T-cell (primary cell): ENCODE data around the gene THY1. TPM values are rescaled to one million over a fixed set of nuclear protein-coding genes. Genes with fewer than 3 reads are reported as not detected.

Experiments
- ATAC-seq, 4 experiments: fragments of 200-7000 bp in 3 of 4; fragments of 150-1000 bp in 1 of 4; cut with Tn5 transposase; replicated peaks in 1 of 4; 1 replicate in 3 of 4; 2 replicates in 1 of 4; pipeline ENCODE4 v1.10.0; 2021; ENCODE audit warnings: moderate library complexity in 3 of 4, mild to moderate bottlenecking in 2 of 4, moderate number of reproducible peaks in 1 of 4
- CTCF ChIA-PET, 2 donors: fragments of 300-600 bp; sonication (Branson Sonifier 250); formaldehyde crosslinking; loops; one replicate each; lab custom pipeline; 2022; ENCODE audit warnings: antibody characterized with exemption in 2 of 2; lab: Charles Lee
- POLR2A ChIA-PET, 2 donors: fragments of 300-600 bp; sonication (Branson Sonifier 250); formaldehyde crosslinking; loops; one replicate each; lab custom pipeline; 2022; ENCODE audit warnings: antibody characterized with exemption in 2 of 2; lab: Charles Lee
- DNase-seq, 35 experiments: peaks; one replicate each; pipeline versions ENCODE4 v3.0.0 to v3.0.0-alpha.2; 2013 to 2023
- H3K27ac ChIP-seq: one replicate; pipeline ENCODE4 v1.5.1; 2013; ENCODE audit warnings: low read length
- H3K27me3 ChIP-seq, 2 experiments: replicated peaks in 1 of 2; 1 replicate in 1 of 2; 2 replicates in 1 of 2; pipeline versions ENCODE4 v1.6.1 to v1.7.0; 2013; ENCODE audit warnings: low read length in 1 of 2, mixed read lengths in 1 of 2; ENCODE audit not compliant: control insufficient read depth in 2 of 2, insufficient read depth in 2 of 2; ENCODE audit errors: extremely low read depth in 1 of 2
- H3K36me3 ChIP-seq, 2 donors: 1 replicate in 1 of 2; 2 replicates in 1 of 2; pipeline versions ENCODE4 v1.6.1 to v1.7.0; 2013; ENCODE audit warnings: low read length in 1 of 2; ENCODE audit not compliant: control insufficient read depth in 2 of 2, insufficient read depth in 1 of 2; ENCODE audit errors: extremely low read depth in 1 of 2
- H3K4me1 ChIP-seq, 2 experiments: 1 replicate in 1 of 2; 2 replicates in 1 of 2; pipeline versions ENCODE4 v1.6.1 to v1.7.0; 2013; ENCODE audit warnings: low read length in 2 of 2, mixed read lengths in 1 of 2; ENCODE audit not compliant: insufficient read depth in 2 of 2, control insufficient read depth in 1 of 2; ENCODE audit errors: extremely low read depth in 1 of 2
- H3K4me3 ChIP-seq, 2 donors: 1 replicate in 1 of 2; 2 replicates in 1 of 2; pipeline versions ENCODE4 v1.5.1 to v1.7.0; 2013; ENCODE audit warnings: mild to moderate bottlenecking in 2 of 2, low read length in 1 of 2, moderate library complexity in 1 of 2; ENCODE audit not compliant: control insufficient read depth in 1 of 2; ENCODE audit errors: extremely low read depth in 1 of 2
- H3K9me3 ChIP-seq: 2 replicates; pipeline ENCODE4 v1.7.0; 2013
- H3K27ac Mint-ChIP-seq, 2 donors: one replicate each; pipeline ENCODE4 v1.8.0; 2020 to 2021; ENCODE audit warnings: mild to moderate bottlenecking in 2 of 2, mixed read lengths in 2 of 2
- H3K27me3 Mint-ChIP-seq, 2 donors: one replicate each; pipeline ENCODE4 v1.8.0; 2021 to 2022; ENCODE audit warnings: mixed read lengths in 2 of 2
- H3K36me3 Mint-ChIP-seq: one replicate; pipeline ENCODE4 v1.8.0; 2021; ENCODE audit warnings: mixed read lengths
- H3K4me1 Mint-ChIP-seq, 3 donors: one replicate each; pipeline ENCODE4 v1.8.0; 2020 to 2022; ENCODE audit warnings: mixed read lengths in 3 of 3, mild to moderate bottlenecking in 1 of 3
- H3K4me3 Mint-ChIP-seq, 3 donors: one replicate each; pipeline ENCODE4 v1.8.0; 2020 to 2022; ENCODE audit warnings: mild to moderate bottlenecking in 3 of 3, mixed read lengths in 3 of 3, moderate library complexity in 3 of 3
- H3K9me3 Mint-ChIP-seq, 3 donors: one replicate each; pipeline ENCODE4 v1.8.0; 2020 to 2022; ENCODE audit warnings: mixed read lengths in 3 of 3
- WGBS: methylation state at CpG from one replicate; pipeline ENCODE4 v1.1.5; 2013; ENCODE audit warnings: missing lambda C conversion rate; ENCODE audit not compliant: insufficient coverage; 5-methylcytosine and 5-hydroxymethylcytosine counted together
- total RNA-seq, 35 experiments: library from RNA in 6 of 35; stranded (reverse) in 6 of 35; fragments of 120-200 nt in 1 of 35; gene quantifications; one replicate each; pipeline versions ENCODE4 v1.2.1 to v1.2.4 and lab custom pipeline; 2013 to 2026

THY1 gene
- total RNA-seq (under 1 TPM in 4 of 5 donors, not detected in 1; 0.44 to 0.76 (median 0.48) TPM), total RNA-seq (lab: John Stamatoyannopoulos, UW) (0 to 0.12 (median 0) reads per million in 29 experiments)
- 0.39 TPM for total RNA-seq (2013)

DNA sequence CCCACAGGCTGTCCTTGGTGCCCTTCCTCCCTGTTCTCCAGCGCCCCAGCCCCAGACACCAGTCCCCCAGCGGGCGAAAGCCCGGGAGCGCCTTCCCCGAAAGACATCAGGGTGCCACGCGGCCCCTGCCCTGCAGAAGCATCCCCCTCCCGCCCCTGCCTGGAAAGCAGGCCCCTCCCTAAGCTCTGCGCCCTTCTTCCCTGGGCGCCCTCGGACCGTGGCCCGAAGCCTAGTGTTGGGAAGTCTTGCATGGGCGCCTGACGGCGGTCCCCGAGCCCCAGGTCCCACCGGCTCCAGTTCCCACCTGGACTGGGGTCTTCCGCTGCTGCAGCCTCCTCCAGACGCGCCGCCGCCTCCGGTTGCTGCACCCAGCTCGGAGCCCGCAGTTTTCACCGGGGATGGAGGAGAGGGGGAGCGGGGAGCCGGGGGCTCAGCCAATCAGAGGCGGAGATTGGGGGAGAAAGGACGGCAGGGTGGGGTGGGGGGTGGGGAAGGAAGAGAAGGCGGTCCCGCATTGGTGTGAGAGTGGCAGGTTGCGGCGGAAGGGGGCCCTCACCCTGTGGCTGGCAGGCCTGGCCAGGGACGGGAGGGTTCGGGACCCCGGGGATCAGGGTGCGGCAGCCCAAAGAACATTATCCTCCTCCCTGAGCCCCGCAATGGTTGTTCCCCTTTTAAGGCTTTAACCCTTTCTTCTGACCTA is at the start of gene THY1:
THY1 (minus strand) TSS at position 364 of the 700 bp plus-strand sequence. CDS start 2,267 bp downstream, outside the sequence.
- Mint-ChIP-seq H3K9me3 (no peaks in the 10 kb centered on the region), H3K27me3 (peaks cover 58 to 65% of the 10 kb centered on the region in 2 donors), H3K27ac (no peak within 1 kb of the TSS), H3K4me3 (peak within 1 kb of the TSS; percentile 47 to 73 (median 57)), H3K4me1 (peaks cover 11 to 28% (median 20%) of the 10 kb centered on the region in 3 donors), H3K36me3 (no peaks in the 10 kb centered on the region)
- Histone ChIP-seq H3K27ac (no peak within 1 kb of the TSS), H3K27me3 (peaks cover 15 to 71% of the 10 kb centered on the region in 2 experiments), H3K9me3 (no peaks in the 10 kb centered on the region), H3K4me3 (peak within 1 kb of the TSS in 1 of 2 donors; percentile 40), H3K4me1 (peaks cover 0 to 17% of the 10 kb centered on the region in 2 experiments), H3K36me3 (no peaks in the 10 kb centered on the region)
- ATAC-seq (no peak), DNase-seq (no peak)
- POLR2A ChIA-PET: interaction anchor here in 1 of 2 donors (0.6 kb wide), 1 partner anchor 27 kb away, joined by 7 read pairs; no protein-coding TSS in a partner anchor
- 4% methylated on average over 25 of the region's 41 CpGs for WGBS
- CTCF ChIA-PET: no interaction called here

DNA sequence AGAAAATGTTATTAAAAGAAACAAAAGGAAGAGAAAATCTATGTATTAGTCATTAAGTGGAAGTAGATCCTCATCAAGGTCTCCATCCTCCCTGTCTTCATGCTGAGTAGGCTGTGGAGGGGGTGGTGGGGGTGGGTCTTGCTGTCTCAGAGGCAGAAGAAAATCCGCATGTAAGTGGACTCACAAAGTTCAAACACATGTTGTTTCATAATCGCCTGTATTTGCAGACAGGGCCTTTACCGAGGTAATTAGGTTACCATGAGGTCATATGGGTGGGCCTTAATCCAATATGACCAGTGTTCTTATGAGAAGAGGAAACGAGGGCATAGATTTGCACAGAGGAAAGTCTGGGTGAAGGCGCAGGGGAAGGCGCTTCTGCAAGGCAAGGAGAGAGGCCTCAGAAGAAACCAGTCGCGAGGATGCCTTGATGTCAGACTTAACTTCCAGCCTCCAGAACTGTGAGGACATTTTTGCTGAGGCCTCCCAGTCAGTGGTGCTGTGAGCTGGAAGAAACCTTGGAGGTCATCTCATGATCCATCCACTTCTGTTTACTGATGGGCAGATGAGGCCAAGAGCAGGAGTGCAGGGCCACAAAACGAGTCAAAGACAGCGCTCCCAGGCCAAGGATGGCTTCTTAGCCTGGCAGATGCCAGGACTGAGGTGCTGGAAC is 49.3 kb upstream of the THY1 start:
- Mint-ChIP-seq H3K36me3 (no peaks in the 10 kb centered on the region), H3K4me1 (no peaks in the 10 kb centered on the region), H3K27me3 (peaks cover 55 to 69% of the 10 kb centered on the region in 2 donors), H3K9me3 (peaks cover 6 to 9% (median 7%) of the 10 kb centered on the region in 3 donors), H3K4me3 (no peak overlapping the region), H3K27ac (no peak overlapping the region)
- ChIA-PET CTCF (interaction anchor here (0.6 to 0.7 kb wide), 2 partner anchors 104 to 116 kb away, joined by 3 to 4 read pairs; no protein-coding TSS in a partner anchor), POLR2A (no interaction called here)
- Histone ChIP-seq H3K27ac (no peak overlapping the region), H3K4me3 (no peak overlapping the region), H3K27me3 (peaks cover 0 to 69% of the 10 kb centered on the region in 2 experiments), H3K4me1 (no peaks in the 10 kb centered on the region), H3K36me3 (no peaks in the 10 kb centered on the region), H3K9me3 (no peaks in the 10 kb centered on the region)
- 79% methylated on average over 10 of the region's 10 CpGs for WGBS
- no peak for ATAC-seq
- DNase-seq: no peak

DNA sequence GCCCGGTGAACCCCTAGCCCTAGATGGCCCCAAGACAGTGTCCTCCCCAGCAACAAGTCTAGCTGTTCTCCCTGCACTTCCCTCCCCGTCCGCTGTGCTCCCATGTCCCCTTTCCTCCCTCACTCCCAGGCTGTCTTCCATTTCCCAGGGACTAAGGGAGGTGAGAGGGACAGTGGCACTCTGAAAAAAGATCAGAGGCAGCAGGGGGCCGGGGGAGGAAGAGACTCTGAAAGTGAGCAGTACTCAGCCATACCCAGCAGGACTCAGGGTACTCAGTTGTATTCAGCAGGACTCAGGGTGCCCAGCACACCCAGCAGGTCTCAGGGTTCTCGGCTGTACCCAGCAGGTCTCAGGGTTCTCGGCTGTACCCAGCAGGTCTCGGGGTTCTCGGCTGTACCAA is 48.4 kb upstream of the THY1 start:
- no peaks in the 10 kb centered on the region for H3K4me1 Mint-ChIP-seq
- H3K4me1 ChIP-seq: no peaks in the 10 kb centered on the region
- no peak for DNase-seq
- H3K27me3 Mint-ChIP-seq: peaks cover 60 to 71% of the 10 kb centered on the region in 2 donors
- H3K9me3 ChIP-seq: no peaks in the 10 kb centered on the region
- H3K27ac ChIP-seq: no peak overlapping the region
- no peak for ATAC-seq
- peaks cover 12 to 19% (median 15%) of the 10 kb centered on the region in 3 donors for H3K9me3 Mint-ChIP-seq
- H3K27me3 ChIP-seq: peaks cover 0 to 62% of the 10 kb centered on the region in 2 experiments
- ChIA-PET CTCF (no interaction called here), POLR2A (no interaction called here)
- WGBS: 64% methylated on average over 6 of the region's 8 CpGs
- no peak overlapping the region for H3K27ac Mint-ChIP-seq
- no peaks in the 10 kb centered on the region for H3K36me3 ChIP-seq
- no peak overlapping the region for H3K4me3 Mint-ChIP-seq
- no peaks in the 10 kb centered on the region for H3K36me3 Mint-ChIP-seq
- H3K4me3 ChIP-seq: no peak overlapping the region

DNA sequence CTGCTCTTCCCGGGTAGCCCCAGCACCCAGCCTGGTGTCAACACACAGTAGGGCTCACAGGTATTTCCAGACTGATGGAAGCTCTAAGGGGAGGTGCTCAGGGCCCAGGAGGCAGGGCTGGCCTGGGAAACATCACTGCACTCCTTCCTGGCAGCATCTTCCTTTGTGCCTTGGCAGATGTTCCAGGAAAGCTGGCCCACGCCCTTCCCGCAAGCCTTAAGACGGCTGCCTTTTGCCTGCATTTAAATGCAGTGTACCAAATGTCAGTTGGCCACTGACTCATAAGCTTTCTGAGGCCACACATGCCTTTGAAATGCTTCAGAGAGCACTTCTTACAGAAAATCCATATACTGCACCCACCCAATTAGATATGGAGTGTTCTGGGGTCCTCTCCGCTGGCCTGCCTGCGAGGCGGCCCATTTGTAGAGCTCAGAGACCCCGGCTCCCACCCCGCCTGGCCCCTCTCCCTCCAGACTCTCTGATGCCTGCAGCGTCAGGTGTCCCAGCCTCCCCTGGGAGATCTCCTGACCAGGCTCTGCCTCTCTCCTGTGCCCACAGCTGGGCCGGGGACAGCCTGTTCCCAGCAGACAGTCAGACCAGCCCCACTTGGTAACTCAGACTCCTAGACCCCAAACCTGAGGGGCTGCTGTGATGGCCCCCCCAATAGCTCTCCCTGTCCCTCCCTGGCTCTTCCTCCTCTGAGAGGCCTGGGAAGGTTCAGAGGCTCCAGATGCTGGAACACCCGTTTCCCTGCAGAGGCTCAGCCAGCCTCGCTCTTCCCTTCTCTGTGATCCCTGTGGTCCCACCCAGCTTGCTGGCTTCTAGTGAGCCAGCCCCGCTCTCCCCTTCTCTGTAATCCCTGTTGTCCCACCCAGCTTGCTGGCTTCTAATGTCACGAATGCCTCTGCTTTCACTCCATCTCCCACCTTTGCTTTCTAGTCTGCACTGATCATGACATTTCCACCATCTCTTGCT is 47.6 kb upstream of the THY1 start:
- H3K27ac ChIP-seq: no peak overlapping the region
- CTCF ChIA-PET: no interaction called here
- peaks cover 58 to 70% of the 10 kb centered on the region in 2 donors for H3K27me3 Mint-ChIP-seq

DNA sequence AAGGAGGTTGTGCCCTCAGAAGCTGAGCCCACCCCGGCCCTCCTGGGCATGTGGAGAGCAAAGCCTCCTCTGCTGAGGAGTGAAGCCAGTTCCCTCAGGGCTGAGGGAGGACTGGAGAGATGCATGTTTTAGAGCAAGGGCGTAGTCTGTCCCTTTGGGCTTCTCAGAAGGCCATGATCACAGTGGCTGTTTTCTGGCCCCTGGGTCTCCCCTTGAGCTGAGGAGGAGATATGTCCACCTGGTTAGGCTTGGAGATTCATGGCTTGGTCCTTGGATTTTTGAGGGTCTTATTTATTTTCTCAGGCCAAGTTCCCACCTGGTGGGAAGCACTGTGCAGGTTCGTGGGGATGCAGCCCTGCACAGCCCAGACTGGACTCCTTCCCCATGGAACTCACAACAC is 46.5 kb upstream of the THY1 start:
- Histone ChIP-seq H3K4me3 (no peak overlapping the region), H3K4me1 (no peaks in the 10 kb centered on the region), H3K27me3 (peaks cover 0 to 51% of the 10 kb centered on the region in 2 experiments), H3K9me3 (no peaks in the 10 kb centered on the region), H3K36me3 (no peaks in the 10 kb centered on the region), H3K27ac (no peak overlapping the region)
- ChIA-PET POLR2A (no interaction called here), CTCF (no interaction called here)
- no peak for ATAC-seq
- H3K4me3 Mint-ChIP-seq: no peak overlapping the region
- no peaks in the 10 kb centered on the region for H3K4me1 Mint-ChIP-seq
- no peak for DNase-seq
- H3K27ac Mint-ChIP-seq: no peak overlapping the region
- 56% methylated on average over 1 of the region's 3 CpGs for WGBS
- peaks cover 59 to 72% of the 10 kb centered on the region in 2 donors for H3K27me3 Mint-ChIP-seq
- H3K9me3 Mint-ChIP-seq: peaks cover 20 to 36% (median 20%) of the 10 kb centered on the region in 3 donors
- no peaks in the 10 kb centered on the region for H3K36me3 Mint-ChIP-seq

More for the DNA sequence above, 47.6 kb upstream of the THY1 start:
- no peaks in the 10 kb centered on the region for H3K36me3 ChIP-seq
- no peaks in the 10 kb centered on the region for H3K4me1 Mint-ChIP-seq
- peaks cover 15 to 25% (median 20%) of the 10 kb centered on the region in 3 donors for H3K9me3 Mint-ChIP-seq
- POLR2A ChIA-PET: no interaction called here
- no peak overlapping the region for H3K4me3 ChIP-seq
- H3K36me3 Mint-ChIP-seq: no peaks in the 10 kb centered on the region
- WGBS: 79% methylated on average over 13 of the region's 15 CpGs
- ATAC-seq (no peak), DNase-seq (no peak)
- H3K4me1 ChIP-seq: no peaks in the 10 kb centered on the region
- H3K27me3 ChIP-seq: peaks cover 0 to 61% of the 10 kb centered on the region in 2 experiments
- no peak overlapping the region for H3K27ac Mint-ChIP-seq
- H3K9me3 ChIP-seq: no peaks in the 10 kb centered on the region
- no peak overlapping the region for H3K4me3 Mint-ChIP-seq

DNA sequence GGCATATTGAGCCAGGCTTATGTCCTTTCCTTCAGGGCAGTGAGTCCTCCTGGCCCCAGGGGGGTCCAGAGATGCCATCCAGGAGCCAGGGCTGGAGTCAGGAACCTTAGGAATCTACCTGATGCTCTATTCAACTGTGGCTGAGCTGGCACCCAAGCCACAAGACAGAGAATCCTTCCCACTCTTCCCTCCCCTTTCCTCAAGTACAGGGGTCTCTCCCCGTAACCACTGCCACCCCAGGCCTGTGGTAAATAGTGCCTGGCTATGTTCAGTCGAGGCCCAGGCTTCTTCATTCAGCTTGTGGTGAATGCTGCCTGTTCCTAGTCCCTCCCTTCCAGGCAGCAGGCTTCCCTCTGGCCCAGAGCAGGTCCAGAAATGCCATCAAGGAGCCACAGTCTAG is 45.5 kb upstream of the THY1 start:
- Mint-ChIP-seq H3K27ac (no peak overlapping the region), H3K4me1 (no peaks in the 10 kb centered on the region), H3K9me3 (peaks cover 20 to 41% (median 24%) of the 10 kb centered on the region in 3 donors), H3K4me3 (no peak overlapping the region), H3K36me3 (no peaks in the 10 kb centered on the region), H3K27me3 (peaks cover 62 to 66% of the 10 kb centered on the region in 2 donors)
- Histone ChIP-seq H3K9me3 (no peaks in the 10 kb centered on the region), H3K27ac (no peak overlapping the region), H3K4me3 (no peak overlapping the region), H3K4me1 (no peaks in the 10 kb centered on the region), H3K36me3 (no peaks in the 10 kb centered on the region), H3K27me3 (peaks cover 0 to 46% of the 10 kb centered on the region in 2 experiments)
- no CpG with 5 or more reads among the region's 2 CpGs for WGBS
- POLR2A ChIA-PET: no interaction called here
- DNase-seq (no peak), ATAC-seq (no peak)
- CTCF ChIA-PET: no interaction called here
